HCT116 (cell line): ENCODE measurements around the gene MYO3B. TPM values are rescaled to one million over a fixed set of nuclear protein-coding genes. Genes with fewer than 3 reads are reported as not detected.

Experiments used
- ATAC-seq: fragments of 200-7000 bp; cut with Tn5 transposase; 2 replicates; pipeline ENCODE4 v1.9.1; 2020; ENCODE audit warnings: mild to moderate bottlenecking, moderate library complexity
- BruUV-seq: library from RNA; stranded (reverse); fragments of 400-500 nt; replicated peaks from 2 replicates; lab custom pipeline; 2021; lab: Mats Ljungman, UMichigan
- CTCF ChIA-PET: fragments of 300-600 bp; sonication (Branson Sonifier 250); formaldehyde crosslinking; loops from one replicate; lab custom pipeline; 2021; ENCODE audit warnings: antibody characterized with exemption; lab: Charles Lee
- POLR2A ChIA-PET: fragments of 300-600, 350-600 bp; sonication (Branson Sonifier 250); formaldehyde crosslinking; loops from one replicate; lab custom pipeline; 2021; ENCODE audit warnings: antibody characterized with exemption; lab: Charles Lee
- RAD21 ChIA-PET, 2 experiments: fragments of 300-600 bp; sonication (Branson Sonifier 250); formaldehyde crosslinking; loops; one replicate each; lab custom pipeline; 2023; ENCODE audit warnings: low total read pairs in 2 of 2; ENCODE audit not compliant: uncharacterized antibody in 2 of 2, unreplicated experiment in 2 of 2, low non-redundant PET in 1 of 2; lab: Charles Lee
- DNase-seq: peaks from one replicate; pipeline ENCODE4 v3.0.0-alpha.2; 2010; ENCODE audit warnings: low read depth, low spot score
- H2AFZ ChIP-seq: fragments of 200-600 bp; shearing (Covaris generic), sonication (generic); 2 replicates; pipeline ENCODE4 v1.6.1; 2017; ENCODE audit warnings: low read depth, mixed run types, mixed read lengths, antibody characterized with exemption, low read length; ENCODE audit not compliant: poor library complexity, severe bottlenecking
- H3K27ac ChIP-seq: 2 replicates; pipeline ENCODE4 v1.5.1; 2012; ENCODE audit warnings: low read depth, low read length
- H3K27me3 ChIP-seq: fragments of 200-600 bp; sonication (generic); 2 replicates; pipeline ENCODE4 v1.6.1; 2016; ENCODE audit warnings: mixed run types, low read length, mixed read lengths; ENCODE audit not compliant: insufficient read depth
- H3K36me3 ChIP-seq, 2 experiments: fragments of 200-500 bp in 1 of 2; fragments of 200-600 bp in 1 of 2; sonication (Bioruptor generic) in 1 of 2; sonication (generic) in 1 of 2; 2 replicates each; pipeline versions ENCODE4 v1.5.1 to v1.6.1; 2014 to 2016; ENCODE audit warnings: low read length in 2 of 2, inconsistent platforms in 1 of 2, mixed read lengths in 1 of 2, mixed run types in 1 of 2; ENCODE audit not compliant: insufficient read depth in 2 of 2, control insufficient read depth in 1 of 2
- H3K4me1 ChIP-seq, 2 experiments: fragments of 200-600 bp in 1 of 2; sonication (generic) in 1 of 2; 2 replicates each; pipeline versions ENCODE4 v1.5.1 to v1.6.1; 2012 to 2017; ENCODE audit warnings: low read length in 2 of 2, inconsistent platforms in 1 of 2, mild to moderate bottlenecking in 1 of 2, mixed read lengths in 1 of 2, mixed run types in 1 of 2, moderate library complexity in 1 of 2; ENCODE audit not compliant: insufficient read depth in 2 of 2, control insufficient read depth in 1 of 2
- H3K4me2 ChIP-seq: fragments of 200-600 bp; sonication (generic); 2 replicates; pipeline ENCODE4 v1.6.1; 2017; ENCODE audit warnings: mixed run types, low read length, mixed read lengths
- H3K4me3 ChIP-seq, 2 experiments: fragments of 200-600 bp in 1 of 2; sonication (generic) in 1 of 2; replicated peaks in 1 of 2; 2 replicates each; pipeline ENCODE4 v1.5.1; 2011 to 2016; ENCODE audit warnings: low read length in 2 of 2, control low read depth in 1 of 2, low read depth in 1 of 2, mild to moderate bottlenecking in 1 of 2, mixed read lengths in 1 of 2, mixed run types in 1 of 2
- H3K79me2 ChIP-seq: fragments of 200-600 bp; sonication (generic); 2 replicates; pipeline ENCODE4 v1.6.1; 2017; ENCODE audit warnings: mild to moderate bottlenecking, mixed run types, low read length, moderate library complexity, mixed read lengths; ENCODE audit not compliant: insufficient read depth
- H3K9ac ChIP-seq: fragments of 200-600 bp; sonication (generic); 2 replicates; pipeline ENCODE4 v1.6.1; 2016; ENCODE audit warnings: low read length, mixed read lengths
- H3K9me2 ChIP-seq: fragments of 200-600 bp; sonication (generic), shearing (Covaris generic); 2 replicates; pipeline ENCODE4 v1.6.1; 2017; ENCODE audit warnings: mixed run types, mild to moderate bottlenecking, moderate library complexity; ENCODE audit not compliant: insufficient read depth
- H3K9me3 ChIP-seq, 2 experiments: fragments of 200-500 bp in 1 of 2; fragments of 200-600 bp in 1 of 2; sonication (Bioruptor generic) in 1 of 2; sonication (generic) in 1 of 2; 2 replicates each; pipeline ENCODE4 v1.6.1; 2014 to 2017; ENCODE audit warnings: low read length in 2 of 2, mixed read lengths in 2 of 2, inconsistent platforms in 1 of 2, low read depth in 1 of 2, mild to moderate bottlenecking in 1 of 2, mixed run types in 1 of 2, moderate library complexity in 1 of 2; ENCODE audit not compliant: control insufficient read depth in 1 of 2, insufficient read depth in 1 of 2
- H4K20me1 ChIP-seq: fragments of 200-600 bp; sonication (generic), shearing (Covaris generic); 2 replicates; pipeline ENCODE4 v1.6.1; 2017; ENCODE audit warnings: mixed run types, mild to moderate bottlenecking, moderate library complexity; ENCODE audit not compliant: insufficient read depth
- CTCF ChIP-seq, 3 experiments: fragments of 200-600 bp in 1 of 3; sonication (generic) in 1 of 3; IDR thresholded peaks in 2 of 3; conservative IDR thresholded peaks in 1 of 3; 2 replicates each; pipeline ENCODE4 v1.5.1; 2012 to 2017; ENCODE audit warnings: low read depth in 2 of 3, low read length in 2 of 3, antibody characterized with exemption in 1 of 3, borderline replicate concordance in 1 of 3, control low read depth in 1 of 3, mild to moderate bottlenecking in 1 of 3, mixed read lengths in 1 of 3, mixed run types in 1 of 3, moderate library complexity in 1 of 3; ENCODE audit not compliant: insufficient read depth in 1 of 3
- EGR1 ChIP-seq: IDR thresholded peaks from 2 replicates; pipeline ENCODE4 v1.6.1; 2012; ENCODE audit warnings: low read depth
- MAX ChIP-seq: IDR thresholded peaks from 2 replicates; pipeline ENCODE4 v1.6.1; 2012
- RAD21 ChIP-seq: IDR thresholded peaks from 2 replicates; pipeline ENCODE4 v1.6.1; 2012; ENCODE audit warnings: low read depth, mild to moderate bottlenecking
- SIN3A ChIP-seq: IDR thresholded peaks from 2 replicates; pipeline ENCODE4 v1.6.1; 2012; ENCODE audit warnings: low read depth
- SRF ChIP-seq: IDR thresholded peaks from 2 replicates; pipeline ENCODE4 v1.6.1; 2012; ENCODE audit warnings: low read depth
- intact Hi-C: fragments of 100-400 bp; cut with micrococcal nuclease; formaldehyde crosslinking; loops from 2 replicates; pipeline ENCODE4 v1.10.0; 2022
- total RNA-seq: library from RNA; stranded (reverse); gene quantifications from one replicate; pipeline ENCODE4 v1.2.1, GENCODE V29; 2021; ENCODE audit not compliant: unreplicated experiment
- TF ChIP-seq, protein P1 (sequence below): IDR thresholded peaks from 2 replicates; pipeline ENCODE4 v1.6.1; 2011; ENCODE audit warnings: mild to moderate bottlenecking, low read length, moderate library complexity; ENCODE audit not compliant: insufficient replicate concordance; ENCODE audit errors: extremely low read depth

Gene MYO3B
- total RNA-seq, 1 experiment from 2014 or later: not detected

GRCh38 chr2:170243118-170243837, 65.3 kb downstream of the MYO3B start:
- CTCF ChIA-PET: no interaction called here
- POLR2A ChIA-PET: no interaction called here
- intact Hi-C loops: no loop called here

More at GRCh38 chr2:170243118-170243837, 65.3 kb downstream of the MYO3B start:
- H3K9me3 ChIP-seq: no peaks in the 10 kb centered on the region
- no peak overlapping the region for H3K27ac ChIP-seq
- no peak overlapping the region for H3K4me3 ChIP-seq
- no peak overlapping the region for H3K4me2 ChIP-seq
- no peaks in the 10 kb centered on the region for H3K9me2 ChIP-seq
- ATAC-seq: no peak
- H3K27me3 ChIP-seq: peaks cover 29% of the 10 kb centered on the region
- H3K79me2 ChIP-seq: no peaks in the 10 kb centered on the region
- RAD21 ChIA-PET: no interaction called here
- H3K4me1 ChIP-seq: peaks cover 3 to 8% of the 10 kb centered on the region in 2 experiments; a peak in 2 of 4 replicates
- no peak overlapping the region for H2AFZ ChIP-seq
- no peaks in the 10 kb centered on the region for H3K36me3 ChIP-seq
- no peaks in the 10 kb centered on the region for H4K20me1 ChIP-seq
- no peak for DNase-seq
- TF ChIP-seq MAX (no peak), SIN3A (no peak), SRF (no peak), EGR1 (no peak), CTCF (IDR thresholded peaks at IDR 0.05 in 2 of 3, conservative IDR thresholded peaks at IDR 0.05 in 1 of 3; ENCODE audit: borderline replicate concordance in 1 of 3, insufficient read depth in 1 of 3, low read depth in 2 of 3, low read length in 2 of 3) (no peak), RAD21 (no peak)
- TF ChIP-seq, protein P1, sequence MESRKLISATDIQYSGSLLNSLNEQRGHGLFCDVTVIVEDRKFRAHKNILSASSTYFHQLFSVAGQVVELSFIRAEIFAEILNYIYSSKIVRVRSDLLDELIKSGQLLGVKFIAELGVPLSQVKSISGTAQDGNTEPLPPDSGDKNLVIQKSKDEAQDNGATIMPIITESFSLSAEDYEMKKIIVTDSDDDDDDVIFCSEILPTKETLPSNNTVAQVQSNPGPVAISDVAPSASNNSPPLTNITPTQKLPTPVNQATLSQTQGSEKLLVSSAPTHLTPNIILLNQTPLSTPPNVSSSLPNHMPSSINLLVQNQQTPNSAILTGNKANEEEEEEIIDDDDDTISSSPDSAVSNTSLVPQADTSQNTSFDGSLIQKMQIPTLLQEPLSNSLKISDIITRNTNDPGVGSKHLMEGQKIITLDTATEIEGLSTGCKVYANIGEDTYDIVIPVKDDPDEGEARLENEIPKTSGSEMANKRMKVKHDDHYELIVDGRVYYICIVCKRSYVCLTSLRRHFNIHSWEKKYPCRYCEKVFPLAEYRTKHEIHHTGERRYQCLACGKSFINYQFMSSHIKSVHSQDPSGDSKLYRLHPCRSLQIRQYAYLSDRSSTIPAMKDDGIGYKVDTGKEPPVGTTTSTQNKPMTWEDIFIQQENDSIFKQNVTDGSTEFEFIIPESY: no peak
- BruUV-seq: no TSS peak
- H3K9ac ChIP-seq: no peak overlapping the region
